ENCODE results near the gene KRTAP9-1.

The KRTAP9-1 gene

DNA sequence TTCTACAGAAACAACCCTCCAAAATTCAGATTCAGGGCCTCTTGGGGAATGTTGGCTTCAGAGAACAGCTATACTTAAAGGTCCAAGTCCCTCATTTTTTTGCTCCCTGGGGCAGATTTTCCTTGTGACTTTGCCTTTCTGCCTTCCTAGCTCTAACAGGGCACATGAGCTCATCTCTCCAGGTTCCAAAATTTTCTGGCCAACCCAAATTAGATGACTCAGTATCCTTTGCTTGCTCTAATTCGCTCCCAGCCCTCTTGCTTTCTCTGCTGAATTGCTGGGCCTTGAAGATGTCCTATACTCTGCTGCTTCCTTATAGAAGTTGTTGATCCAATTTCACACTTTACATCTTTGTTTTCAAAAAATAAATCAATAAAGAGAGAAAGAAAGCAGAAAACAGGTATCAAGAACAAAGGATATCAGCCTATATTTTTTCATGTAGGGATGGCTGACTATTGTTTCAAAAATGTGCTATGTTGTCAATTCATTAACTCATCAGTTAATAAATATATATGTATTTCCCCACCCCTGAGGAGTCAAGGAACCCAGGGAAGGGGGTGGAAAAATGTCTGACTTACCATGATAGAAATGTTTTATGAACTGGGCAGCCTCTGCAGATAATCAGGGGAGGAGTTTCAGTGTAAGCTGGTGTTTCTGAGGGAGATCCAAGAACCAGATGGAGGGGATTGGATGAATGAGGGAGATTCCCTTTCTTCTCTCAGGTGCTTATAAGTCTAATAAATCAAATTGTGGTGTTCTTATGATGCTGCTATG, 10.7 kb upstream of the KRTAP9-1 start:
- TF ChIP-seq, protein P1, sequence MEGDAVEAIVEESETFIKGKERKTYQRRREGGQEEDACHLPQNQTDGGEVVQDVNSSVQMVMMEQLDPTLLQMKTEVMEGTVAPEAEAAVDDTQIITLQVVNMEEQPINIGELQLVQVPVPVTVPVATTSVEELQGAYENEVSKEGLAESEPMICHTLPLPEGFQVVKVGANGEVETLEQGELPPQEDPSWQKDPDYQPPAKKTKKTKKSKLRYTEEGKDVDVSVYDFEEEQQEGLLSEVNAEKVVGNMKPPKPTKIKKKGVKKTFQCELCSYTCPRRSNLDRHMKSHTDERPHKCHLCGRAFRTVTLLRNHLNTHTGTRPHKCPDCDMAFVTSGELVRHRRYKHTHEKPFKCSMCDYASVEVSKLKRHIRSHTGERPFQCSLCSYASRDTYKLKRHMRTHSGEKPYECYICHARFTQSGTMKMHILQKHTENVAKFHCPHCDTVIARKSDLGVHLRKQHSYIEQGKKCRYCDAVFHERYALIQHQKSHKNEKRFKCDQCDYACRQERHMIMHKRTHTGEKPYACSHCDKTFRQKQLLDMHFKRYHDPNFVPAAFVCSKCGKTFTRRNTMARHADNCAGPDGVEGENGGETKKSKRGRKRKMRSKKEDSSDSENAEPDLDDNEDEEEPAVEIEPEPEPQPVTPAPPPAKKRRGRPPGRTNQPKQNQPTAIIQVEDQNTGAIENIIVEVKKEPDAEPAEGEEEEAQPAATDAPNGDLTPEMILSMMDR (conservative IDR thresholded peaks at IDR 0.05; ENCODE audit: control insufficient read depth, insufficient read depth, low read depth, low read length): no peak
- no peak overlapping the region for H3K4me3 ChIP-seq (ENCODE audit: control insufficient read depth, low read depth, low read length)
- DNase-seq (ENCODE audit: low read depth): peak; percentile 70

DNA sequence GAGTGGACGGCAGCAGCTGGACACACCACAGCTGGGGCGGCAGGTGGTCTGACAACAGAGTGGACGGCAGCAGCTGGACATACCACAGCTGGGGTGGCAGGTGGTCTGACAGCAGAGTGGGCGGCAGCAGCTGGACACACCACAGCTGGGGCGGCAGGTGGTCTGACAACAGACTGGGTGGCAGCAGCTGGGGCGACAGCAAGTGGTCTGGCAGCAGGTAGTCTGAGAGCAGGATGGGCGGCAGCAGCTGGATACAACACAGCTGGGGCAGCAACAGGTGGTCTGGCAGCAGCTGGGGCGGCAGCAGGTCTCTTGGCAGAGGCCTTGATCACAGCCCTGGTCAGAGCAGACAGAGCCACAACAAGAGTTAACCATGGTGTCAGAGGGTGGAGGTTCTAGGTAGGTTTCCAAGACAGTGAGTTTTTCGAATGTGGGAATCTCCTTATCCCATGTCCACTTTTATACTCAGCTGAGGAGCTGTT, 5.2 kb upstream of the KRTAP9-1 start, which contains the start of gene KRTAP4-1:
Gene KRTAP4-1, minus strand, starts transcription at position 432 of the 482 bp plus-strand sequence. Its CDS starts 57 bp downstream, at position 375.
- DNase-seq (ENCODE audit: low read depth): no peak
- TF ChIP-seq, protein P1 (conservative IDR thresholded peaks at IDR 0.05; ENCODE audit: control insufficient read depth, insufficient read depth, low read depth, low read length): no peak
- no peak within 1 kb of the TSS for H3K4me3 ChIP-seq (ENCODE audit: control insufficient read depth, low read depth, low read length)

DNA sequence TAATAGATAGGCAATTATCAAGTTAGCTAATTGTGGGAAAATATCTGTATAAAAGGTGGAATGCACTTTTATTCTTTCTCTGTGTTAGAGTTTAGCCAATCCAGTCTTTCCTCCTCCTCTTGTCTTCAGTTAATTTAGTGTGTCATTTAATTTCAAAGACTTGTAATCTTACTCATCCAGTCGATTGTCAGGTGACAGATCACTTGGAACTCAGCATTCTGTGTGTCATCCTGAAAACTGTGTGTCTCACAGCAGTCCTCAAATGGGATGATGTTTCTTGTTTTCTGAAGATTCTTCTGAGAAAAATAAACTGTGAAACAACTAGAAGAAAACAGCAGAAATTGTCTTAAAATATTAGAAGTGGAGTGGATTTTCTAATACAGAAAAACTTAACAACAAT, 4.7 kb upstream of the KRTAP9-1 start:
- no peak overlapping the region for H3K4me3 ChIP-seq (ENCODE audit: control insufficient read depth, low read depth, low read length)
- TF ChIP-seq, protein P1 (conservative IDR thresholded peaks at IDR 0.05; ENCODE audit: control insufficient read depth, insufficient read depth, low read depth, low read length): no peak
- DNase-seq (ENCODE audit: low read depth): peak; percentile 12

DNA sequence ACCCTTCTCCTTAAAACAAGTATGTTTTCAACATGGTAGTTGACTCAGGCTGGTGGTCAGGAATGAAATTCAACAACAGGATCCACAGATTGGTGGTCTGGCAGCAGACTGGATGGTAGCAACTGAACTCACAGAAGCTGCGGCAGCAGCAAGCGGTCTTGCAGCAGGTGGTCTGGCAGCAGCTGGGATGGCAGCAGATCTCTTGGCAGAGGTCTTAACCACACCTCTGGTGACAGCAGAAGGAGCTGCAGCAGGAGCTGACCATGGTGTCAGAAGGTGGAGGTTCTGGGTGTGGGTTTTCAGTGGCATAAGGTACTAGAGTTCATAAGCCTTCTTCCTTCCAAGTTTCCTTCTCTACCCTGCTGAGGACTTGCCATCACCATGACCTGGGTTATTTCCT, 2.8 kb upstream of the KRTAP9-1 start:
- no peak for DNase-seq (ENCODE audit: low read depth)
- TF ChIP-seq, protein P1 (conservative IDR thresholded peaks at IDR 0.05; ENCODE audit: control insufficient read depth, insufficient read depth, low read depth, low read length): no peak
- no peak overlapping the region for H3K4me3 ChIP-seq (ENCODE audit: control insufficient read depth, low read depth, low read length)

DNA sequence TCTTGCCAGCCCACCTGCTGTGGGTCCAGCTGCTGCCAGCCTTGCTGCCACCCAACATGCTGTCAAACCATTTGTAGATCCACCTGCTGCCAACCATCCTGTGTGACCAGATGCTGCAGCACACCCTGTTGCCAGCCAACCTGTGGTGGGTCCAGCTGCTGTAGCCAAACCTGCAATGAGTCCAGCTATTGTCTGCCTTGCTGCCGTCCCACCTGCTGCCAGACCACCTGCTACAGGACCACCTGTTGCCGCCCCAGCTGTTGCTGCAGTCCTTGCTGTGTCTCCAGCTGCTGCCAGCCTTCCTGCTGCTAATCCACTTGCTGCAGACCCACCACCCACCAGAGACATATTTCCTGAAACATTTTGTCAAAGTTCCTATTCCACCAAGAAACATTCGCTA, 641 bp downstream of the KRTAP9-1 start:
- no peak overlapping the region for H3K4me3 ChIP-seq (ENCODE audit: control insufficient read depth, low read depth, low read length)
- TF ChIP-seq, protein P1 (conservative IDR thresholded peaks at IDR 0.05; ENCODE audit: control insufficient read depth, insufficient read depth, low read depth, low read length): no peak
- DNase-seq (ENCODE audit: low read depth): no peak

DNA sequence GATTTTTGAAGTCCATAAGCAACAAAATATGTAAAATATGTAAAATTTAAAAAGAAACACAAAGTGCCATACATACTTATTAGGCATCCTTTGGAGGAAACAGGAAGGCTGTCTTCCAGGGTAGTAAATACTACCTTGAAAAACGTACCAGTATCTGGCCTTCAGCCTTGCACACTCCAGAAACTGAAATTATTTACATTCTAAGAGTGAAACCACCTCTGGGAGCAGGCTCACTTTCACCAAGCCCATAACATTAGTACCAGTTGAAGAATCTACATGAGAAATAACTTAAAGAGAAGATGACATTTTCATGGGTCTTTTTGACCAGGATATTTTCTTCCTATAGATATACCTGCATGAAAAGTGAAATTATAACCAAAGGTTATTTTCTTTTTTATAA, 6.4 kb downstream of the KRTAP9-1 start:
- TF ChIP-seq, protein P1 (conservative IDR thresholded peaks at IDR 0.05; ENCODE audit: control insufficient read depth, insufficient read depth, low read depth, low read length): no peak
- H3K4me3 ChIP-seq (ENCODE audit: control insufficient read depth, low read depth, low read length): no peak overlapping the region
- DNase-seq (ENCODE audit: low read depth): no peak
